Measurements from ENCODE around the gene KRT15.

Gene KRT15

DNA sequence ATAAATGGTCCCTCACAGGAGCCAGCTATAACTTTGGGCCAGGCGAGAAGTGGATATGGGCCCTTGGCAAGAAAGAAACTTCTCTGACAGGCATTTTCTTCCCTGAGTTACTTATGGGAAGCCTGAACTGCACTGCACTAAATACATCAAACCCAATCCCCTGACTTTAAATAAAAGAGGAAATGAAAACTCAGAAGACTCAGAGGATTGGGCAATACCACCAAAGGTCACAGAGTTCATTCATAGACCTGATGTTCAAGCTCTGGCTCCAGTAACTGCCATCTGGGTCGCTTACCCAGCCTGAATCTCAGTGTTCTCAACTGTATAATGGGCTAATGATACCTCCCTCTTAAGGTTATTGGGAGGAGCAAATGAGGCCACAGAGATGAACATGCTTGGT lies 38.6 kb downstream of the KRT15 start:
- H3K4me3 ChIP-seq (ENCODE audit: low read length) = no peak overlapping the region
- DNase-seq = no peak
- H3K4me1 ChIP-seq (ENCODE audit: low read length) = no peaks in the 10 kb centered on the region
- no peaks in the 10 kb centered on the region for H3K9me3 ChIP-seq (replicated peaks; ENCODE audit: insufficient read depth, low read length)
- H3K36me3 ChIP-seq (replicated peaks; ENCODE audit: insufficient read depth, low read length) = no peaks in the 10 kb centered on the region
- H3F3A ChIP-seq (ENCODE audit: insufficient read depth, low read length) = no peaks in the 10 kb centered on the region
- no peaks in the 10 kb centered on the region; the same call in 1 of the 2 replicates for H3K27me3 ChIP-seq (replicated peaks; ENCODE audit: insufficient read depth, low read length)
- H3K9me2 ChIP-seq (replicated peaks; ENCODE audit: insufficient read depth, low read length) = no peaks in the 10 kb centered on the region
- H3K27ac ChIP-seq (ENCODE audit: low read length) = no peak overlapping the region
- no peak overlapping the region for H3K9ac ChIP-seq (ENCODE audit: low read length)
- TF ChIP-seq, protein P1, sequence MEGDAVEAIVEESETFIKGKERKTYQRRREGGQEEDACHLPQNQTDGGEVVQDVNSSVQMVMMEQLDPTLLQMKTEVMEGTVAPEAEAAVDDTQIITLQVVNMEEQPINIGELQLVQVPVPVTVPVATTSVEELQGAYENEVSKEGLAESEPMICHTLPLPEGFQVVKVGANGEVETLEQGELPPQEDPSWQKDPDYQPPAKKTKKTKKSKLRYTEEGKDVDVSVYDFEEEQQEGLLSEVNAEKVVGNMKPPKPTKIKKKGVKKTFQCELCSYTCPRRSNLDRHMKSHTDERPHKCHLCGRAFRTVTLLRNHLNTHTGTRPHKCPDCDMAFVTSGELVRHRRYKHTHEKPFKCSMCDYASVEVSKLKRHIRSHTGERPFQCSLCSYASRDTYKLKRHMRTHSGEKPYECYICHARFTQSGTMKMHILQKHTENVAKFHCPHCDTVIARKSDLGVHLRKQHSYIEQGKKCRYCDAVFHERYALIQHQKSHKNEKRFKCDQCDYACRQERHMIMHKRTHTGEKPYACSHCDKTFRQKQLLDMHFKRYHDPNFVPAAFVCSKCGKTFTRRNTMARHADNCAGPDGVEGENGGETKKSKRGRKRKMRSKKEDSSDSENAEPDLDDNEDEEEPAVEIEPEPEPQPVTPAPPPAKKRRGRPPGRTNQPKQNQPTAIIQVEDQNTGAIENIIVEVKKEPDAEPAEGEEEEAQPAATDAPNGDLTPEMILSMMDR (IDR thresholded peaks at IDR 0.05; ENCODE audit: low read length) = no peak
- no peak for TF ChIP-seq EZH2 (optimal IDR thresholded peaks at IDR 0.05; ENCODE audit: low read depth, low read length)
- no peak for TF ChIP-seq EZH2phosphoT487 (IDR thresholded peaks at IDR 0.05; ENCODE audit: low read length)
- H2AFZ ChIP-seq (ENCODE audit: low read length) = no peak overlapping the region
- H3K79me2 ChIP-seq (ENCODE audit: low read length) = no peaks in the 10 kb centered on the region
- H3K4me2 ChIP-seq (ENCODE audit: low read depth, low read length) = no peak overlapping the region
- H4K20me1 ChIP-seq (ENCODE audit: insufficient read depth, low read length) = no peaks in the 10 kb centered on the region

DNA sequence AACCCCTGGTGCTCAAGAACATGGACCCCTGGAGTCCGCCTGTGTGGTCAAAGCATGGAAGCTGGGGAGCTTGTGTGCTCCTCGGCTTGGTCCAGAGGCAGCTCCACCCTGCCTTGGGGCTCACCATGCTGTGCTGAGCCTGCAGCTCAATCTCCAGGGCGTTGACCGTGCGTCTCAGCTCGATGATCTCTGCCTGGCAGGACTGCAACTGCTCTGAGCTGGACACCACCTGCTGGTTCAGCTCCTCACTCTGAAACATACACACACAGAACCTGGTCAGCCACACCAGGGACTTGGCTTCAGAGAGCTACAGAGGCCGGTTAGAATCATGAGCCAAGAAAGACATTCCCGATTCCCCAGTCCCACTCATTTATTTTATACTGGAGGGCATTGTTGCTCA lies 40.5 kb downstream of the KRT15 start:
- Histone ChIP-seq H3K79me2 (ENCODE audit: low read length) (no peaks in the 10 kb centered on the region), H3K4me1 (ENCODE audit: low read length) (no peaks in the 10 kb centered on the region), H3K4me2 (ENCODE audit: low read depth, low read length) (no peak overlapping the region), H3F3A (ENCODE audit: insufficient read depth, low read length) (no peaks in the 10 kb centered on the region), H3K27ac (ENCODE audit: low read length) (no peak overlapping the region), H3K4me3 (ENCODE audit: low read length) (no peak overlapping the region), H3K9me2 (replicated peaks; ENCODE audit: insufficient read depth, low read length) (no peaks in the 10 kb centered on the region), H2AFZ (ENCODE audit: low read length) (no peak overlapping the region), H3K9ac (ENCODE audit: low read length) (no peak overlapping the region), H3K27me3 (replicated peaks; ENCODE audit: insufficient read depth, low read length) (no peaks in the 10 kb centered on the region; the same call in 1 of the 2 replicates), H3K36me3 (replicated peaks; ENCODE audit: insufficient read depth, low read length) (no peaks in the 10 kb centered on the region), H3K9me3 (replicated peaks; ENCODE audit: insufficient read depth, low read length) (no peaks in the 10 kb centered on the region), H4K20me1 (ENCODE audit: insufficient read depth, low read length) (no peaks in the 10 kb centered on the region)
- no peak for TF ChIP-seq EZH2phosphoT487 (IDR thresholded peaks at IDR 0.05; ENCODE audit: low read length)
- TF ChIP-seq, protein P1 (IDR thresholded peaks at IDR 0.05; ENCODE audit: low read length) = no peak
- TF ChIP-seq EZH2 (optimal IDR thresholded peaks at IDR 0.05; ENCODE audit: low read depth, low read length) = no peak
- DNase-seq = no peak

DNA sequence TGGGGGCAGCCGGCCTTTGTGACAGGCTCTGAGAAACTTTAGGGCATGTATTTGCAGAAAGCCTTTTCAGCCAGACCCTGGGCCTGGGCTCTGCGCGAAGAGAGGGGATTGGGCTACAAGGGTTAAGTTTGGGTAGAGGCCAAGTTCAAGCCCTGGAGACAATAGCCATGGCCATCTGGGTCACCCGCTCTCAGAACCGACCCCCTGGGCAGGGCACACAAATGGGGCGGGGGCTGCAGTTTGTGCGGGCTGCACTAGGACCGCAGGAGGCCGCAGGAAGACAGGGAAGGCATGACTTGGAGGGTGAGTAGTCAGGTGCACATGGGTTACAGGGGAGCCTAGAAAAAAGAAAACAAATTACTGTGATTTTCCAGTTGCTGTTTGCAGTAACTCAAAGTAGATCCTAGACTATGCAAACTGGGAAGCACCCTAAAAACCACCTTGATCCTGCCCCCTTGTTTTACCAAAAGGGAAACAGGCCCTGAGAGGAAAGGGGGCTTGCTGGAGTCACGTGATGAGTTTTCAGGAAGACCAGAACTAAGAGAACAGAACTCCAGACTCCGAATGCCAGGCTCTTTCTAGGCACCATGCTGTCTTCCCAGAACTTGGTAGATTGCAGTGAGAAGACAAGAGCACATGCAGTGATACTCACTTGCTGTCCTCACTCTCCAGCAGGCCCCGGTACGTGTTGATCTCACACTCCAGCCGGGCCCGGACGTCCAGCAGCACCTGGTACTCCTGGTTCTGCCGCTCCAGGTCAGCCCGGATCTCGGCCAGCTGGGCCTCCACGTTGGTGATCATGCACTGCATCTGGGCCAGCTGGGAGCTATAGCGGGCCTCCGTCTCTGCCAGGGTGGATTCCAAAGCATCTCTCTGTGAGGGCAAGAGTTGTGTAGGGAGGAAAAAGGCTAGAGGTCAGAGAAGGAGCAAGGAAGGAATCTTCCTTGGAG lies 41.5 kb downstream of the KRT15 start:
- Histone ChIP-seq H3K79me2 (ENCODE audit: low read length) (no peaks in the 10 kb centered on the region), H3K27me3 (replicated peaks; ENCODE audit: insufficient read depth, low read length) (no peaks in the 10 kb centered on the region), H3K9me3 (replicated peaks; ENCODE audit: insufficient read depth, low read length) (no peaks in the 10 kb centered on the region), H3F3A (ENCODE audit: insufficient read depth, low read length) (no peaks in the 10 kb centered on the region), H4K20me1 (ENCODE audit: insufficient read depth, low read length) (no peaks in the 10 kb centered on the region), H3K36me3 (replicated peaks; ENCODE audit: insufficient read depth, low read length) (no peaks in the 10 kb centered on the region), H3K9me2 (replicated peaks; ENCODE audit: insufficient read depth, low read length) (no peaks in the 10 kb centered on the region), H3K4me2 (ENCODE audit: low read depth, low read length) (no peak overlapping the region), H3K4me1 (ENCODE audit: low read length) (no peaks in the 10 kb centered on the region), H3K27ac (ENCODE audit: low read length) (no peak overlapping the region), H3K9ac (ENCODE audit: low read length) (no peak overlapping the region), H2AFZ (ENCODE audit: low read length) (no peak overlapping the region), H3K4me3 (ENCODE audit: low read length) (no peak overlapping the region)
- TF ChIP-seq, protein P1 (IDR thresholded peaks at IDR 0.05; ENCODE audit: low read length) = no peak
- no peak for TF ChIP-seq EZH2 (optimal IDR thresholded peaks at IDR 0.05; ENCODE audit: low read depth, low read length)
- no peak for TF ChIP-seq EZH2phosphoT487 (IDR thresholded peaks at IDR 0.05; ENCODE audit: low read length)
- no peak for DNase-seq
